SK-N-SH treated with all-trans-retinoic acid at 6 μM for 48 hours (cell line): ENCODE data around the gene WWTR1.

Experiments used
- ATAC-seq: fragments of 200-7000 bp; cut with Tn5 transposase; 3 replicates; pipeline ENCODE4 v1.9.1; 2020; ENCODE audit warnings: mild to moderate bottlenecking, moderate library complexity
- ARNTL ChIP-seq: fragments of 450-650 bp; formaldehyde crosslinking; IDR thresholded peaks from 2 replicates; pipeline ENCODE4 v1.5.0; 2020; ENCODE audit warnings: low read depth, mild to moderate bottlenecking, moderate library complexity, borderline replicate concordance
- BACH2 ChIP-seq: fragments of 250-450 bp; sonication (Bioruptor Pico); IDR thresholded peaks from 2 replicates; pipeline ENCODE4 v1.9.0; 2021; ENCODE audit warnings: mild to moderate bottlenecking, borderline replicate concordance
- CSDC2 ChIP-seq: fragments of 250-450 bp; sonication (Bioruptor Pico); IDR thresholded peaks from 2 replicates; pipeline ENCODE4 v1.5.0; 2020; ENCODE audit warnings: mild to moderate bottlenecking, moderate library complexity
- ESRRG ChIP-seq: fragments of 250-450 bp; sonication (Bioruptor Pico); IDR thresholded peaks from 2 replicates; pipeline ENCODE4 v1.6.1; 2021; ENCODE audit warnings: mild to moderate bottlenecking
- ISL1 ChIP-seq: fragments of 250-450 bp; sonication (Bioruptor Pico); IDR thresholded peaks from 2 replicates; pipeline ENCODE4 v2.1.2; 2022; ENCODE audit warnings: mild to moderate bottlenecking, moderate library complexity
- PPARA ChIP-seq: fragments of 250-450 bp; sonication (Bioruptor Pico); IDR thresholded peaks from 2 replicates; pipeline ENCODE4 v1.5.0; 2020; ENCODE audit warnings: mild to moderate bottlenecking, borderline replicate concordance
- RARB ChIP-seq: fragments of 250-450 bp; sonication (Bioruptor Pico); IDR thresholded peaks from 2 replicates; pipeline ENCODE4 v1.8.0; 2021; ENCODE audit warnings: mild to moderate bottlenecking, moderate library complexity
- SNAI2 ChIP-seq: fragments of 250-450 bp; sonication (Bioruptor Pico); IDR thresholded peaks from 2 replicates; pipeline ENCODE4 v1.5.0; 2020; ENCODE audit warnings: mild to moderate bottlenecking, moderate library complexity
- TCF4 ChIP-seq: fragments of 250-450 bp; sonication (Bioruptor Pico); IDR thresholded peaks from 2 replicates; pipeline ENCODE4 v1.8.0; 2021; ENCODE audit warnings: mild to moderate bottlenecking, moderate library complexity, borderline replicate concordance
- TOX ChIP-seq: fragments of 250-450 bp; sonication (Bioruptor Pico); IDR thresholded peaks from 2 replicates; pipeline ENCODE4 v1.8.0; 2021; ENCODE audit warnings: mild to moderate bottlenecking, moderate library complexity, borderline replicate concordance
- ZC3H10 ChIP-seq: fragments of 250-450 bp; sonication (Bioruptor Pico); IDR thresholded peaks from 2 replicates; pipeline ENCODE4 v1.5.1; 2021; ENCODE audit warnings: mild to moderate bottlenecking, moderate library complexity
- ZFP3 ChIP-seq: fragments of 250-450 bp; sonication (Bioruptor Pico); IDR thresholded peaks from 2 replicates; pipeline ENCODE4 v1.5.0; 2020; ENCODE audit warnings: mild to moderate bottlenecking, moderate library complexity
- ZFP30 ChIP-seq: fragments of 450-650 bp; formaldehyde crosslinking; IDR thresholded peaks from 2 replicates; pipeline ENCODE4 v1.5.0; 2022; ENCODE audit warnings: mild to moderate bottlenecking, moderate library complexity
- ZNF565 ChIP-seq: fragments of 450-650 bp; formaldehyde crosslinking; conservative IDR thresholded peaks from 2 replicates; pipeline ENCODE4 v1.5.0; 2020; ENCODE audit warnings: low read depth, mild to moderate bottlenecking, moderate library complexity
- ZNF8 ChIP-seq: fragments of 450-650 bp; formaldehyde crosslinking; IDR thresholded peaks from 2 replicates; pipeline ENCODE4 v1.5.0; 2020; ENCODE audit warnings: mild to moderate bottlenecking, moderate library complexity
- TF ChIP-seq, protein P1 (sequence below): fragments of 250-450 bp; sonication (Bioruptor Pico); IDR thresholded peaks from 2 replicates; pipeline ENCODE4 v1.5.1; 2021; ENCODE audit warnings: mild to moderate bottlenecking, moderate library complexity
- TF ChIP-seq, protein P2 (sequence below): fragments of 250-450 bp; sonication (Bioruptor Pico); IDR thresholded peaks from 2 replicates; pipeline ENCODE4 v1.8.0; 2020; ENCODE audit warnings: mild to moderate bottlenecking, moderate library complexity, borderline replicate concordance
- TF ChIP-seq, protein P3 (sequence below): fragments of 250-450 bp; sonication (Bioruptor Pico); IDR thresholded peaks from 2 replicates; pipeline ENCODE4 v1.5.0; 2020; ENCODE audit warnings: mild to moderate bottlenecking, moderate library complexity
- TF ChIP-seq, protein P4 (sequence below): fragments of 250-450 bp; sonication (Bioruptor Pico); IDR thresholded peaks from 2 replicates; pipeline ENCODE4 v1.5.1; 2020; ENCODE audit warnings: low read depth, mild to moderate bottlenecking, moderate library complexity

Gene WWTR1

DNA sequence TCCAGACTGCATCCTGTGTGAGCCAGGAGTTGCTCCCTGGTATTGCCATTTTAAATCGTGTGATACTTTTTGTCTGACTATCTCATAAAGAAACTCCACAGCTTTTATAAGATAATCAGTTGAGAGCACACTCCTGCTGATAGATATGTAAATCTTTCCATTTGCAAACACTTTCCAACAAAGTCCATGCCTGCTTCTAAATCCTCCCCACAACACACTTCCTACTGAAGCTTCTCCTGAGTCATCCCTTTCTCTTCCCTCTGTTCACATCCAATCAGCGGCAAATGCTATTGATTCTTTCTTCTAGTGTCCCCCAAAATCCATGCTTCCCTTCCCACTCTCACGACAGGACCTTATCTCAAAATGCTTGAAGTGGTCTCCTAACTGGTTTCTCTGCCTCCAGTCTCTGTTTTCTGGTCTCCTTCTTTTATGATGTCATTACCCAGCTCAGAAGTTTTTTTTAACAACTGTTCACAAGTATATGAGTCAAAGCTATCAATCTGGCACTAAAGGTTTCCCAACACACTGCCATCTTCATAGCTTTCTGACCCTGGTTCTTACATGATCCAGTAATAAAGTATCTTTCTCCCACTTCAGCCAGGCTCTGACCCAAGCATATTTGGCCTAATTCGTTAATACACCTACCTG lies 4.5 kb upstream of the WWTR1 start:
- TF ChIP-seq, protein P1, sequence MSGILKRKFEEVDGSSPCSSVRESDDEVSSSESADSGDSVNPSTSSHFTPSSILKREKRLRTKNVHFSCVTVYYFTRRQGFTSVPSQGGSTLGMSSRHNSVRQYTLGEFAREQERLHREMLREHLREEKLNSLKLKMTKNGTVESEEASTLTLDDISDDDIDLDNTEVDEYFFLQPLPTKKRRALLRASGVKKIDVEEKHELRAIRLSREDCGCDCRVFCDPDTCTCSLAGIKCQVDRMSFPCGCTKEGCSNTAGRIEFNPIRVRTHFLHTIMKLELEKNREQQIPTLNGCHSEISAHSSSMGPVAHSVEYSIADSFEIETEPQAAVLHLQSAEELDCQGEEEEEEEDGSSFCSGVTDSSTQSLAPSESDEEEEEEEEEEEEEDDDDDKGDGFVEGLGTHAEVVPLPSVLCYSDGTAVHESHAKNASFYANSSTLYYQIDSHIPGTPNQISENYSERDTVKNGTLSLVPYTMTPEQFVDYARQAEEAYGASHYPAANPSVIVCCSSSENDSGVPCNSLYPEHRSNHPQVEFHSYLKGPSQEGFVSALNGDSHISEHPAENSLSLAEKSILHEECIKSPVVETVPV (CRISPR knock-in tag) = no peak
- TF ChIP-seq TCF4 (CRISPR knock-in tag) (no peak), ISL1 (CRISPR knock-in tag) (no peak)
- no peak for ATAC-seq

DNA sequence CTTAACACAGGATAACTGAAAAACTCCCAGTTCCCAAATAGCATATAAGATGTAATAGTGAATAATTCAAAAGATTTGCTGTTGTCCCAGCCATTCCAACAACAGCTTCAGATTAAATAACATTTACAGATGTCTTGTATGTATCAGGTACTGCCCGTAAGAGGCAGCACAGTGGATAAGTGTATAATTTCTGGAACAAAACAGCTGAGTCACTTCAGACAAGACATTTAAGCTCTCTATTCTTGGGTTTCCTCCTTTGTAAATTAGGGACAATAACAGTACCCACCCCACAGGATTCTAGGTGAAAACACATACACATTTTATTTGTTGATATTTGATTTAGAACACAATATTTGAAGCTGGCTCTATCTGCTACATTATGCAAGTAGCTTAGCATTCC lies 2.6 kb upstream of the WWTR1 start:
- TF ChIP-seq BACH2 (CRISPR knock-in tag) (no peak), TOX (no peak), ZNF8 (CRISPR knock-in tag) (no peak), ZFP3 (CRISPR knock-in tag) (no peak), SNAI2 (no peak), PPARA (no peak), ZNF565 (no peak), ZFP30 (CRISPR knock-in tag) (no peak), ZC3H10 (CRISPR knock-in tag) (no peak), RARB (no peak)
- TF ChIP-seq, protein P1 (CRISPR knock-in tag) = no peak
- TF ChIP-seq, protein P2, sequence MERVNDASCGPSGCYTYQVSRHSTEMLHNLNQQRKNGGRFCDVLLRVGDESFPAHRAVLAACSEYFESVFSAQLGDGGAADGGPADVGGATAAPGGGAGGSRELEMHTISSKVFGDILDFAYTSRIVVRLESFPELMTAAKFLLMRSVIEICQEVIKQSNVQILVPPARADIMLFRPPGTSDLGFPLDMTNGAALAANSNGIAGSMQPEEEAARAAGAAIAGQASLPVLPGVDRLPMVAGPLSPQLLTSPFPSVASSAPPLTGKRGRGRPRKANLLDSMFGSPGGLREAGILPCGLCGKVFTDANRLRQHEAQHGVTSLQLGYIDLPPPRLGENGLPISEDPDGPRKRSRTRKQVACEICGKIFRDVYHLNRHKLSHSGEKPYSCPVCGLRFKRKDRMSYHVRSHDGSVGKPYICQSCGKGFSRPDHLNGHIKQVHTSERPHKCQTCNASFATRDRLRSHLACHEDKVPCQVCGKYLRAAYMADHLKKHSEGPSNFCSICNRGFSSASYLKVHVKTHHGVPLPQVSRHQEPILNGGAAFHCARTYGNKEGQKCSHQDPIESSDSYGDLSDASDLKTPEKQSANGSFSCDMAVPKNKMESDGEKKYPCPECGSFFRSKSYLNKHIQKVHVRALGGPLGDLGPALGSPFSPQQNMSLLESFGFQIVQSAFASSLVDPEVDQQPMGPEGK (CRISPR knock-in tag) = no peak
- TF ChIP-seq, protein P3, sequence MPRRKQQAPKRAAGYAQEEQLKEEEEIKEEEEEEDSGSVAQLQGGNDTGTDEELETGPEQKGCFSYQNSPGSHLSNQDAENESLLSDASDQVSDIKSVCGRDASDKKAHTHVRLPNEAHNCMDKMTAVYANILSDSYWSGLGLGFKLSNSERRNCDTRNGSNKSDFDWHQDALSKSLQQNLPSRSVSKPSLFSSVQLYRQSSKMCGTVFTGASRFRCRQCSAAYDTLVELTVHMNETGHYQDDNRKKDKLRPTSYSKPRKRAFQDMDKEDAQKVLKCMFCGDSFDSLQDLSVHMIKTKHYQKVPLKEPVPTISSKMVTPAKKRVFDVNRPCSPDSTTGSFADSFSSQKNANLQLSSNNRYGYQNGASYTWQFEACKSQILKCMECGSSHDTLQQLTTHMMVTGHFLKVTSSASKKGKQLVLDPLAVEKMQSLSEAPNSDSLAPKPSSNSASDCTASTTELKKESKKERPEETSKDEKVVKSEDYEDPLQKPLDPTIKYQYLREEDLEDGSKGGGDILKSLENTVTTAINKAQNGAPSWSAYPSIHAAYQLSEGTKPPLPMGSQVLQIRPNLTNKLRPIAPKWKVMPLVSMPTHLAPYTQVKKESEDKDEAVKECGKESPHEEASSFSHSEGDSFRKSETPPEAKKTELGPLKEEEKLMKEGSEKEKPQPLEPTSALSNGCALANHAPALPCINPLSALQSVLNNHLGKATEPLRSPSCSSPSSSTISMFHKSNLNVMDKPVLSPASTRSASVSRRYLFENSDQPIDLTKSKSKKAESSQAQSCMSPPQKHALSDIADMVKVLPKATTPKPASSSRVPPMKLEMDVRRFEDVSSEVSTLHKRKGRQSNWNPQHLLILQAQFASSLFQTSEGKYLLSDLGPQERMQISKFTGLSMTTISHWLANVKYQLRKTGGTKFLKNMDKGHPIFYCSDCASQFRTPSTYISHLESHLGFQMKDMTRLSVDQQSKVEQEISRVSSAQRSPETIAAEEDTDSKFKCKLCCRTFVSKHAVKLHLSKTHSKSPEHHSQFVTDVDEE = no peak
- TF ChIP-seq, protein P4, sequence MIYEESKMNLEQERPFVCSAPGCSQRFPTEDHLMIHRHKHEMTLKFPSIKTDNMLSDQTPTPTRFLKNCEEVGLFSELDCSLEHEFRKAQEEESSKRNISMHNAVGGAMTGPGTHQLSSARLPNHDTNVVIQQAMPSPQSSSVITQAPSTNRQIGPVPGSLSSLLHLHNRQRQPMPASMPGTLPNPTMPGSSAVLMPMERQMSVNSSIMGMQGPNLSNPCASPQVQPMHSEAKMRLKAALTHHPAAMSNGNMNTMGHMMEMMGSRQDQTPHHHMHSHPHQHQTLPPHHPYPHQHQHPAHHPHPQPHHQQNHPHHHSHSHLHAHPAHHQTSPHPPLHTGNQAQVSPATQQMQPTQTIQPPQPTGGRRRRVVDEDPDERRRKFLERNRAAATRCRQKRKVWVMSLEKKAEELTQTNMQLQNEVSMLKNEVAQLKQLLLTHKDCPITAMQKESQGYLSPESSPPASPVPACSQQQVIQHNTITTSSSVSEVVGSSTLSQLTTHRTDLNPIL (CRISPR knock-in tag) = no peak
- TF ChIP-seq, all 23 proteins: peak for 0

DNA sequence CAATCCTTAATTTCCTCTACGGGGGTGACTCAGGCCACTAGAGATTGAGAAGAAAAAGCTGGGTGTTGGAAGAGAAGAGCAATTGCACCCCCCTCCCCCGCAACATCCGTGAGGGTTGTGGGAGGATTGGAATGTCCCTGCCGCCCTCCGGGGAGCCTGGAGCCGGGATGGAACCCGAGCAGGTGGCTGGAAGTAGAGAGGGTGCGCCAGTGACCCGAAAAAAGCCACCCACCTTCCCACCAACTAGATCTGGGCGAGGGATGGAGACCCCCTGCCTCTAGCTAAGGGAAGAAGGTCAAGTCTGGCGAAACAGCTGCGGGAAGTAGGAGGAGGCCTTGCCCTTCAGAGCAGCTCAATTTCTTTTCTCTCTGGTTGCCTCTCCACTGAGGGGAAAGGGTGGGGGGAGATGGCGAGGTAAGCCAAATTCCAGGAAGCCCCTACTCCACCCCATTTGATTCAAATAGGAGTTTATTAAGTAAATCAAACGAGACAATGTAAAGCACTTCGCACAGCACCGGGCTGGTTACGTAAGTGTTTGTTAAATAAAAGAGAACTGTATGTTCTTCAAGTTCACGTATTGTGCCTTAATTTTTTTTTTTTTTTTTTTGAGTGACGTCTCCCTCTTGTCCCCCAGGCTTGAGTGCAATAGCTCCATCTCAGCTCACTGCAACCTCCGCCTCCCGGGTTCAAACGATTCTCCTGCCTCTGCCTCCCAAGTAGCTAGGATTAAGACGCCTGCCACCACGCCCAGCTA lies 1.1 kb upstream of the WWTR1 start:
- ATAC-seq = peak; percentile 22
- TF ChIP-seq ZNF565 (no peak), SNAI2 (no peak), TCF4 (CRISPR knock-in tag) (no peak), ARNTL (CRISPR knock-in tag) (no peak), RARB (no peak), ZC3H10 (CRISPR knock-in tag) (no peak), CSDC2 (no peak), ZNF8 (CRISPR knock-in tag) (no peak), ESRRG (CRISPR knock-in tag) (no peak), PPARA (no peak)
- TF ChIP-seq, protein P2 (CRISPR knock-in tag) = no peak
- TF ChIP-seq, protein P1 (CRISPR knock-in tag) = no peak
- TF ChIP-seq, protein P4 (CRISPR knock-in tag) = no peak

More for the DNA sequence above, 2.6 kb upstream of the WWTR1 start:
- ATAC-seq = no peak
